GM18498 (cell line): ENCODE data around the gene MTA3.

ENCODE experiments used
- ATAC-seq: cut with Tn5 transposase; IDR thresholded peaks from one replicate; pipeline ENCODE4 v1.9.1; 2021; ENCODE audit warnings: mild to moderate bottlenecking, moderate library complexity; ENCODE audit not compliant: unreplicated experiment

MTA3 gene

DNA sequence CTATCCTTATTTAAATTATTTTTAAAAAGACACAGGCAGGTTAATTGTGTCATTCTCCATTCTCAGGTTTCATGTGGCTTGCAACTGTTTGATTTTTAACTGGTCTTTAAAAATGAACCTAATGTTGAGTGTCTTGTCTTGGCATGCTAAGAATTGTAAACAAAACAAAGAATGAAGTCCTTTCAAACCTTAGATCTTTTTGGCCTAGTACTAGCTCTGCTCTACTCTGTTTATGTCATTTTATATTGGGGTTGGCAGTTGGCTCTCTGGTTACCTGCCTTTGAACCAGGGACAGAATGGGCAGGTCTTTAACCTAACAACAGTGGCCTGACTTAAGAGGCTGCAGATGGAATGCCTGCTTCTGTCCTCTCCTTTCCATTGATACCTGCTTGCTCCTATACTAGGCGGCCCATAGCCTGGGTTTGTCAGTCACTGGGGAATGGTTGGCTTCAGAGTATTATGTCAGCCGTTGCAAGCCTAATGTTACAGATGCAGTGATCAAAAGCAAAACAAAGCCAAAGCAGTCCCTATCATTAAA, 85.5 kb downstream of the MTA3 start:
- no peak for ATAC-seq

DNA sequence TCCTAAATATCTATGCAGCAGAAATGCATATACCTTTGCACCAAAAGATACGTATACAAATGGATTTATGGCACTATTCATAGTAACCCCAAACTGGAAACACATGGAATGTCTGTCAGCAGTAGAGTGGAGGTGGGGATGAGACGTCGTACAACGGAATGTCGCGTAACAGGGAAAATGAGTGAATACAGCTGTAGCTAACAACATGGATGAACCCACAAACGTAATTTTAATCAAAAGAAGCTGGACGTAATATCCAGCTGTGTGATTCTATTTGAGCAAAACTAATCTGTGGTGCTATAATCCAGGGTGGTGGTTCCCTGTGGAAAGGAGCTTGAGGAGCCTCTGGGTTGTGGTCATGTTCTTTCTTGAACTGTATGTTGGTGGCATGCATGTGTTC, 89.9 kb downstream of the MTA3 start:
- ATAC-seq: no peak

DNA sequence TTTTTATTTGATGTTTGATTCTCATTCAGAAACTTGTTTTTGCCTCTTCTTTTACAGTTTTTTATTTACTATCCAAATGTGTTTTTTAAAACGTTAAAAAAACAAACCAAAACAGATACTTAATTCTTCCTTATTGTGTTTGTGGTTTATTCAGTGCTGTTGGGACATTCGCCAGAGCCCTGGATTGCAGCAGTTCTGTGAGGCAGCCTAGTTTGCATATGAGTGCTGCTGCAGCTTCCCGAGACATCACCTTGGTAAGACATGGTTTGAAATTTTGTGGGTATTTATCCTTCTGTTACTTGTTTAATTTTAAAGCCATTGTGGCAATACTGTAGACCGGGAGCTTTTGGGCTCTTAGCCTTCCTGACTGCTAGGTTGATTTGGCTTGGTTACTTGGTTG, 91.2 kb downstream of the MTA3 start:
- ATAC-seq: no peak

DNA sequence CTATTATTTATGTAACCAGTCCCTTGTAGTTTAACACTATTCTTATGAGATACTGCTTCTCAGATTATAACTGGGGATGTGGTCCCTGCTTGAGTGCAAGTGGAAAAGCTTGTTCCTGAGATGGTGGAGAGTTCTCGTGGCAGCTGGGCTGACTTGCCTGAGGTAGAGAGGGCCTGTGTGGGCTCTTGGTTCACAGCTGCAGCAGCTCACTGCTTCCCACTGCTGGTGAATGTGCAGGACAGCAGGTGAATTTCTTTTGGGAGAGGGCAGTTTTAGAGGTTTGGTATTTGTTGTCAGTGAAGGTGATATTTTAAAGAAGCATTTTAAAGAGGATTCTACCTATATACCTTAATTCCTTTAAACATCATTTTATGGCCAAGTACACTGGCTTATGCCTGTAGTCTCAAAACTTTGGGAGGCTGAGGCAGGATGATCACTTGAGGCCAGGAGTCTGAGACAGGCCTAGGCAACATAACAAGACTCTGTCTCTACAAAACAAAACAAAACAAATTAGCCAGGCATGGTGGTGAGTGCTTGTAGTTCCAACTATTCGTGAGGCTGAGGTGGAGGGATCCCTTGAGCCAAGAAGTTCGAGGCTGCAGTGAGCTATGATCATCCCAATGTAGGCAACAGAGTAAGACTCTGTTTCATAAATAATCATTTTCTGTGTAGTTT, 94.8 kb downstream of the MTA3 start:
- ATAC-seq: peak; percentile 87

DNA sequence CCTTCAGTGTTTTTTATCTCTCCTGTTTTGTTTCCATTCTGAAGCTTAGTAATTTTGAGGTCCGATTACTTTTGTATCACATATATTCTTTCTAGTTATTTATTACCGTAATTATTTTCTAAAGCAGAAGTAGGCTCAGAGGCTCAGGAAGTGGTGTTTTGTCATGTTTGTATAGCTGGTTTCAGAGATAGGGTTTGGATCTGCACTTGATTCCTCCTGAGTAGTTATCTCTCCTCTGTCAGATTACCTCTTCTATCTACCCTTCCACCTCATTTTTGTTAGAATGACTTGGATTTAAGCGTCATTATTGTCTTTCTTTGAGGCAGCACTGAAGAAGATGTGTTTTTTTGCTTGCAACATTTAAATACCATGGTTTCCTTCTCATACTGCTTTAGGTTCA, 95.4 kb downstream of the MTA3 start:
- ATAC-seq: peak; percentile 57

DNA sequence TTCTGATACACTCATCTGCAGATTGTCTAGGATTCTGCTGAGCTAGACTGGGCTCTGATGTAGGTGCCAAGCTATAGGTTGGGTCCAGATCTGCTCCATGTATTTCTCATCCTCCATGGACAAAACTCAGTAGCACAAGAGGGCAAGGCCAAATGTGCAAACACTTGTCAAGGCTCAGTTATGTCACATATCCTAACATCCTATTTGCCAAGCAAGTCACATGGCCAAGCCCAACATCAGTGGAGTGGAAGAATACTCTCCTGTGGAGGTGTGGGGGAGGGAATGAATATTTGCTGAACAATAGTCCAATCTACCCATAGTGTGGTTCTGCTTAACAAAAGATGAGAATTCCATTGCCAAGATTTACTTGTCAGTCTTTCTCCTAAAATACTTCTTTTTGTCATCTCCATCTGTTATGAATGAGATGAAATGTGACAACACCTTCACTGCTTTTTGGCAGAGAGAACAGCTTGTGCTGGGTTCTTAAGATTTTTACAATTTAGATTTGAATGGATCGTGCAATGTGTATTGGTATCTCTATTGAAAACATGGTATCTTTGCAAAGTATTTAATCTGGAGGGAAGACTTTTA, 105.7 kb downstream of the MTA3 start:
- no peak for ATAC-seq

DNA sequence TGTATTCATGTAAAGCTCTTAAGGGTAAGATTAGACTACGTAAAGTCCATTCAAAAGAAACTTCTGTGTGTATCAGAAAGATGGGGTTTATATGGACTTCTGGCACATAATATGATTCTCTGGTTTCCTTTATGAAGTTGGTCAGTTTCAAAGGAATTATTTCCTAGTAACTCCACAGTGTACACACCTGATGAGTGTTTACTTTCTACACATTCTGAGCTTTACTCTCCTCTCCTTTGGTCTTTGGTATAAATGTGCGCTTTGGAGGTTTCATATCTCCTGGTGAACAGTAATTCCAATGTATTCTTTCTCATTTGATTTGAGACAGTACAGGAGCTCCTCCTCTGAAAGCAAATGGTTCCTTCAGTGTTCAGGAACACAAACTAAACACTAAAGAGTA, 107.4 kb downstream of the MTA3 start:
- no peak for ATAC-seq

DNA sequence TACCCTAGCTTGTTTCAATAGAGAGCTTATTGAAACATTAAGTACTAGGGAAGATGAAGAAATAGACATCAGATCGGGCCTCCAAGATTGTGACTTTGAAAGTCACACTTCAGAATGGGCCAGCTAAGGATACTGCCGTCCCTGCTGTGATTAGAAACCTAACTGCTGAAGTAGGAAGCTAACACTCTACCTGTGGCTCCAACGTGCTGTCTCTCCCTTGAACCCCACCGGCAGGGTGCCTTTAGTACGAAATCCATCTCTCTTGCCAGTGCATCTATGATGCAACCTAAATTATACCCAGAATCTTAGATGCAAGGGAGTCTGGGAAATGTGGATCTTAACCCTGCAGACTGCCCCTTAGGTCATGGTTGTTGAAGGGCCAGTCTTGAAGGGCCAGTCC, 116.9 kb downstream of the MTA3 start:
- no peak for ATAC-seq

DNA sequence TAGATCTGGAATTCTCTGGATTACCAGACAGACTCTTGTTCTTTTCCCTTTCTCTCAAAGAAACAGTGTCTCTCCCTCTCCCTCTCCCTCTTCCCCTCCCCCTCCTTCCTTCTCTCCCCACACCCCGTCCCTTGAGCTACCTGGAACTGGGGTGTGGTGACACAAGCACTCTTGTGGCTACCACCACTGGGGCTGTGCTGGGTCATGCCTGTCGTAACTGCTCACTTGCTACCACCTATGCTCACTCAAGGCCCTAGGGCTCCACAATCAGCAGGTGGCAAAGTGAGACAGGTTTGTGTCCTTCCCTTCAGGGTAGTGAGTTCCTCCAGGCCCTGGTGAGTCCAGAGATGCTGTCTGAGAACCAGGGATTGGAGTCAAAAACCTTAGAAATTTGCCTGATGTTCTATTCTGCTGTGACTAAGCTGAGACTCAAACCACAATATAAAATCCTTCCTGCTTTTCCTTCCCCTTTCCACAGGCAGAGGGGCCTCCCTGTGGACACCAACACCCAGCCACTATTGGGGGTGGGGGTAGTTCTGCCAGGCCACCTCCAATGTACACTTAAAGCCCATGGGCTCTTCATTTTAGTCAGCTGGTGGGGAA, 124.7 kb downstream of the MTA3 start:
- ATAC-seq: no peak

DNA sequence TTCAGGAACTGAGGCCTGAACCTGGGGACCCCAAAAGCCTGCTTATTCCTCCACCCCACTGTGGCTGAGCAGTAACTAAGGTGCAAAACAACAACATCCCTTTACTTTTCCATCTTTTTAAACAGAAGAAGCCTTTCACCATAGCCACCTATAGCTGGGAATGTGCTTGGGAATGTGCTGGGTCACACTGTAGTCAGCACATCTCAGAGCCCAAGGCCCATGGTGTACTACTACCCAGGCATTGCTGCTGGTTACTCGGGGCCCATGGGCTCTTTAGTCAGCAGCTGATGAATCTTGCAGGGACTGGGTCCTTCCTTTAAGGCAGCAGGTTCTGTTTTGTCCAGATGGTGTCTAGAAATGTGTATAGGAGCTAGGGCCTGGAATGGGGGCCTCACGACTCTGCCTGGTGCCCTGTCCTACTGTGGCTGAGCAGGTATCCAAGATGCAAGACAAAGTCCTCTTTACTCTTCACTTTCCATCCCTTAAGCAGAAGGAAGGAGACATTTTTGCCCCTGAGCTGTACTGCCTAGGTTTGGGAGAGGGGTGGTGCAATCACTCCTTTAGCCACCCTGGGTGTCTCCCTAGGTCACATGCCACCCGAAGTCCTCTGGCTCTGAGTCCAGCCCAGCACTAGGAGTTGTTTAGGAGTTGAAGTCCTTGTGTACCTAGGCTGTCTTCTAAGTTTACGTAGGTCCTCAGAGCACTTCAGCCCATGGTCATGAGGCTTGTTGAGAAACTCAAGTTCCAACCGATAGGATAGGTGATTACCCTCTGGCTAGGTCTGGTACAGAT, 125.5 kb downstream of the MTA3 start:
- no peak for ATAC-seq

DNA sequence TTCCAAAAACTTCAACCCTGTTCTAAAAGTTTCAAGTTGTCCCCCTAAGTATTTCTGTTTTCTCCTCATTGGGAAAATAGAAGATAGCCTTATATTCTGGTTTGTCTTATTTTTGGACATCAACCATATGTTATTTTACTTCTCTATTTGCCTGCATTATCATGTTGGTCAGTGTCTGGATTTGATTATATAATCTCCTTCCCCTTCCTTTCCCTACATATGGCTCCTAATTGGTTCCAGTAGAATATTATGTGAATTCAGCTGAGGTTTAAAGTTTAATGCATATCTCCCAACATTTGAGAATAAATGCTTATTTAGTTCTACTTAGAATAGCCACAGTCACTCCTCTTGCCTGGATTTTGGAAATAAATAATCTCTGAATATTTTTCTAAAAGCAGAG, 128.6 kb downstream of the MTA3 start:
- ATAC-seq: no peak

DNA sequence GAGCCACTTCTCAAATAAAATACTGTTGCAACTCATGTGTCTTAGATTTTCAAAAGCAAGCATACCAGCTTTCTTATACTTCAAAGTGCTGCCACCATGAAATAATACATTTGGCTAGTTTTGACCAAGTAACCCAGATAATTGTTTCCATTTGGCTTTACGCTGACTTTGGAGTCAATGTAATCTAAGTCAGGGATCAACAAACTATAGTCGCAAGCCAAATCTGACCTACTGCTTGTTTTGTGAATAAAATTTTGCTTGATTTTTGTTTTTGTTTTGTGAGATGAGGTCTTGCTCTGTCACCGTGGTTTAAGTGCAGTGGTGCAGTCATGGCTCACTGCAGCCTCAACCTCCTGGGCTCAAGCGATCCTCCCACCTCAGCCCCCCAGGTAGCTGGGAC, 130.5 kb downstream of the MTA3 start:
- ATAC-seq: no peak

DNA sequence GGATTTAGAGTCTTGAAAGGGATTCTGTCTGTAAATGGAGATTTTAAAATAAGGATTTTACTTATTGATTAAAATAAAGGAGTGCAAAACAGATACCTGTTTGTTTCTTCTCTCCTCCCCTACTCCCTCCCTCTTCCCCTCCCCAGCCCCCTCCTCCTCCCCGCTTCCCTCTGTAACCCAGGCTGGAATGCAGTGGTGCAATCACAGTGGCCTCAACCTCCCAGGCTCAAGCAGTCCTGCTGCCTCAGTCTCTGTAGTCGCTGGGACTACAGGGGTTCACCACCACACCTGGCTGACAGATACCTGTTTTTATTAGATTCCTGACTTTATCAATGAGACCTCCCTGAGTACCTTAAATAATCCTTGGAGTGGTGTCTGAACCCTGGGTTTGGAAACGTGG, 138.4 kb downstream of the MTA3 start:
- no peak for ATAC-seq

DNA sequence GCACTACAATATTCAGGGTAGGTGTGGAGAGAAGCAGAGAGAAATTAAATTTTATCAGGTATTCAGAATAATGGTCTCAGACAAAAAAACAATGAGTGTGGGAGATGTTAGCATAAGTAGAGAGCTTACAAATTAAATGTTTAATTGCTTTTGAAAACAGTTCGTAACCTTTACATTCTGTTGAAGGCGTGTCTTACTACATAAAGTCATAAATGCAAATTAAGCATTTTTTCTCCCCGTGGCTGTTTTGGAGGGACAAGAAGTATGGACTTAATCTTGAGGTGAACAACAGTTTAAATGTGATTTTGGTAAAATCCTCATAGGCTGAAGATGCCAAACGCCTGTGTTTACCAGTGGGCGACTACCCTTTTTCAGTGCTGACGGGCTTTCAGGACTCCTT, 139.7 kb downstream of the MTA3 start:
- no peak for ATAC-seq

DNA sequence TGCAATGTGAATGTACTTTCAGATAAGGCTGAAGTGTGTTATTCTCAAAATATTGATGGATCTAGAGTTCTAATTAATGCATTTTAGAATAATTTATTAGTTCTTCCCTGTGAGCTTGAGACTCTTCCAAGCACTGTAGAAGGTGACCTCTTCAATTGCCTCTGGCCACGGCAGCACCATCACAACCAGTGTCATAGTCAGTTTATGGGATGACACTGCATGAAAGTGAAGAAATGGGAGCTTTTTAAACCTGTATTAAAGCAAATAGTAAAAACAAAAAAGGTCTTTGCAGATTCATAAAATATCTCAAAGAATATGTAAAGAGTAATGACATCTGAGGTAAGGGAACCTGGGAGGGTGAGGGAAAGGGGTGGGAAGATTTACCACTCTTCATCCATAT, 143.5 kb downstream of the MTA3 start:
- ATAC-seq: no peak

DNA sequence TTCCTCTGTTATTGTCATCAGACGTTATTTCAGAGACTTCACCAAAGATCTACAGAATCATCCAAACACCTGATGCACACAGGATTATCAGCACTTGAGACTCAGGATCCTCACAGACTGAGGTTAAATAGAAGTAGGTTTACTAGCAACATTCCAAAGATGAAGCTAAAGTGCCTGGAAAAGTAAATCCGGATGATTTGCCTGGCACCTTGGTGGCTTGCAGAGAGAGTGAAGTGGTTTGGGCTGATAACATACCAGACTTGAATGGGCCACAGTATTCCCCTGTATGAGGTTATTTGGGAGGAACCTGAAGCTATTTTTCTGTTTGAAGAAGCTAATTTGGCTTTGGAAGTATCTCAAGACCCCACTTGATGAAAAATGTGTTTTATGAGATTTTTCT, 144.5 kb downstream of the MTA3 start:
- no peak for ATAC-seq

DNA sequence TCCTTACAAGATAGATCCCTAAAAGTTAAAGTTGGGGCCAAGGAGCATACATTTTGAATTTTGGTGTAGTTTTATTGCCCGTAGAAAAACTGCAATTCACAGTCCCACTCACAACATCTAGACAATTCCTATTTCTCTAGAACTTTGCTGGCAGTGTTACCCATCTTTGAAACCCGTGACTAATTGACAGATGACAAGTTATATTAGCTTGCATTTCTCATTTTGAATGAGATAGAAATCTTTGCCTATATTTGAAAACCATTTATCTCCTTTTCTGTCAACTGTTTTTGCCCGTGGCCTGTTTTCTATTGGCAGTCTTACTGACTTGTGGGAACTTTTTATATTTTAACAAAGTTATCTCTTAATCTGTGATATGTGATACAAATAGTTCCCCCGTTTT, 145.5 kb downstream of the MTA3 start:
- ATAC-seq: no peak

DNA sequence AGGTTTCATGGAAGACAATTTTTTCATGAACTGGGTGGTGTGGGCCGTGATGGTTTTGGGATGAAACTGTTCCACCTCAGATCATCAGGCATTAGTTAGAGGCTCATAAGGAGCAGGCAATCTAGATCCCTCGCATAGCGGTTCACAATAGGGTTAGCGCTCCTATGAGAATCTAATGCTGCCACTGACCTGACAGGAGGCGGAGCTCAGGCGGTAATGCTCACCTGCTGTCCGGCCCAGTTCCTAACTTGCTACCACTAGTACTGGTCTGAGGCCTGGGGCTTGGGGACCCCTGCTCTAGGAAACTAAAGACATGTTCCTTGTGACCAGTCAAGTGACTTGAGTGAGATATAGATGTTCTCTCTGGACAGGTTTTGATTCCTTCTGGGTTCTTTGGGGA, 146.3 kb downstream of the MTA3 start:
- no peak for ATAC-seq

DNA sequence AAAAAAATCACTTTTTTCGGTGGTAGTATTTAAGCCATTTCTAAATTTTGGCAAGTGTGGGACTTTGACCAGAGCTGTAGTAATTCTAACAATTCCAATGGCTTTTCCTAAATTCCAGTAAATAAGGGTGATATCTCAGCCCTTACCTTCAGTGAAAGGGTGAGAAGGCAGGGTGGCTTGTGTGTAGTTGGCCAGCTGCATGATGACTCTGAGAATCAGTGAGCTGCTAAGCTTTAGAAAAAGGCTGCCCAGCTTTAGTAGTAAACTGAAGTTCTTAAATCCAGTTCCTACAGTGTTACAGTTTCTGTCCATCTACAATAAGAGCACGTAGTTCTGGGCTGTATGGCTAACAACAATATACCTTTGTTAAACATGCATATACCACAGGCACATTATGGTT, 153.5 kb downstream of the MTA3 start:
- ATAC-seq: peak; percentile 9

DNA sequence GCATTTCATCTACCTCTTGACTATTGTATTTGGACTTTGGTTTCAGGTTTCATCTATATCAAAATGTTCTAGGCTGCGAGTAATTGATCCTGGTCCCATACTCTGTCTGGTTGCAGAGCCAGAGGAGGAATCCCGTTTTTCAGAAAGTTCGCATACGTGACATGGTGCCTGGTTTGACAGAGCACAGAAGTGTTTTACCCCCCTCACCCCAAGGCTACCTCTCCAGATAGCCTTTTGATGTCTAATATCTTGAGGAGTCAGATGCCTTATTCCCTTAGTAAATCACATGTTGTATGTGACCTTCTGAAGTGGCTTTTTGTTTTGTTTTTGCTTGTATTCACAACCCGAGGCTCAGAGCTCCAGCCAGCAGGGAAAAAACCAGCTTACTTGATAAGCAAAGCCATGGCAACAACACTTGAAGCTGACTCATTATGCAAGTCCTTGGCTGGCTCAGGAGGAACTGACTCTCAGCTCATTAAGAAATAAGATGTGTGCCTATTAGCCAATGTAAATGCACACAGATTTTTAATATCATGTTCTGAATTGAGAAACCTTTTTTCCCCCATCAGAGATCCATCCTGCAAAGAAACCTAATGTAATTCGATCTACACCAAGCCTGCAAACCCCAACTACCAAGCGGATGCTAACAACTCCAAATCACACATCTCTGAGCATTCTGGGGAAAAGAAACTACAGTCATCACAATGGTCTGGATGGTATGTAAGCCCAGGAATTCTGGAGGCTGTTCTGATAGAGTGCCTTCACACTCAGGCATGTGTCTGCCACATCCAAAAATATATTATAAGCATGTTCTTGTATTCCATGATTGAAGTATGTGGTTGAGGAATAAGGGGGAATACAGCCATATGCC, 154.1 kb downstream of the MTA3 start:
- peak; percentile 96 for ATAC-seq

DNA sequence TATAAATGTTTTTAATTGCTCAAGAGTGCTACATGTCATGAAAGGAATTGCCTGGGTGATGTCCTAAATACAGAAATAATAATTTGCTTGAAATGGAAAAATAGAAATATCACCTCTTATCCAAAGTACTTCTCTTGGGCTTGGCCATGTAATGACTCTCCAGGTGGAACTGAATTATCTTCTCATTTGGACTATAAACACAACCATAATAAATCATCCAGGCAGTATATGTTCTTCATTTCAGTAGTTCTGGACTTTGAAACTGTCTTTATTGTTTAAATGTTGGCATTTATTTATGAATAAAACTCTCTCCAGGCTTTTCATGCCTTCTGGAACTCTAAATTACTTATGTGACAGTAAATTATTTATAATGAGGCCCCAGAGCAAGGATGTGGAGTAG, 155.0 kb downstream of the MTA3 start:
- no peak for ATAC-seq
